Spleen (tissue), 11 donors: ENCODE results near the gene INVS. TPM values are rescaled to one million over a fixed set of nuclear protein-coding genes. Genes with fewer than 3 reads are reported as not detected.

Experiments used
- DNase-seq: peaks from one replicate; pipeline ENCODE4 v3.0.0-alpha.2; 2020
- H3K27ac ChIP-seq, 8 donors: fragments of 200-600 bp; sonication (generic) in 7 of 8; 1 replicate in 4 of 8; 2 replicates in 4 of 8; pipeline versions ENCODE4 v1.5.0 to v1.8.0; 2016 to 2021; ENCODE audit warnings: inconsistent platforms in 4 of 8, mild to moderate bottlenecking in 4 of 8, moderate library complexity in 1 of 8
- H3K27me3 ChIP-seq, 7 donors: fragments of 200-600 bp; sonication (generic) in 6 of 7; replicated peaks in 1 of 7; 1 replicate in 4 of 7; 2 replicates in 3 of 7; pipeline versions ENCODE4 v1.5.0 to v1.8.0; 2016 to 2021; ENCODE audit warnings: inconsistent platforms in 3 of 7, mild to moderate bottlenecking in 1 of 7
- H3K36me3 ChIP-seq, 6 donors: fragments of 200-600 bp; sonication (generic) in 5 of 6; 1 replicate in 4 of 6; 2 replicates in 2 of 6; pipeline versions ENCODE4 v1.5.0 to v1.8.0; 2016 to 2021; ENCODE audit warnings: inconsistent platforms in 2 of 6
- H3K4me1 ChIP-seq, 6 donors: fragments of 200-600 bp; sonication (generic) in 5 of 6; 1 replicate in 3 of 6; 2 replicates in 3 of 6; pipeline versions ENCODE4 v1.5.0 to v1.8.0; 2016 to 2021; ENCODE audit warnings: inconsistent platforms in 3 of 6
- H3K4me3 ChIP-seq, 8 donors: fragments of 200-600 bp; sonication (generic) in 7 of 8; 1 replicate in 4 of 8; 2 replicates in 4 of 8; pipeline versions ENCODE4 v1.5.0 to v1.8.0; 2016 to 2021; ENCODE audit warnings: inconsistent platforms in 4 of 8, mild to moderate bottlenecking in 4 of 8, moderate library complexity in 2 of 8
- H3K9me3 ChIP-seq, 8 donors: fragments of 200-600 bp; sonication (generic) in 7 of 8; 1 replicate in 4 of 8; 2 replicates in 4 of 8; pipeline versions ENCODE4 v1.5.0 to v1.8.0; 2016 to 2021; ENCODE audit warnings: inconsistent platforms in 4 of 8
- POLR2A ChIP-seq, 3 donors: fragments of 450-650 bp; IDR thresholded peaks; one replicate each; pipeline ENCODE4 v1.5.1; 2017; ENCODE audit warnings: antibody characterized with exemption in 3 of 3, mild to moderate bottlenecking in 1 of 3
- POLR2AphosphoS5 ChIP-seq, 3 donors: sonication (generic); formaldehyde crosslinking; IDR thresholded peaks; one replicate each; pipeline ENCODE4 v1.5.1; 2017; ENCODE audit warnings: antibody characterized with exemption in 3 of 3
- WGBS, 5 donors: extraction: QIAGEN DNeasy Blood & Tissue Kit in 3 of 5; methylation state at CpG; one replicate each; pipeline versions ENCODE4 v1.1.5 to v1.1.7; 2013 to 2018; 5-methylcytosine and 5-hydroxymethylcytosine counted together
- intact Hi-C: fragments of 100-400 bp; cut with DNase I; formaldehyde crosslinking; loops from one replicate; pipeline ENCODE4 v1.15.0; 2023; ENCODE audit warnings: low total_unique reads
- polyA plus RNA-seq, 3 donors: library from polyadenylated mRNA; stranded (reverse); fragments of 200-250 nt; gene quantifications; one replicate each; pipeline ENCODE4 v1.2.1, GENCODE V29; 2013
- total RNA-seq, 7 donors: library from RNA; depleted of rRNA in 3 of 7; stranded (reverse); fragments of >200 nt in 3 of 7; fragmentation: NEBNext Ultra II Directional in 4 of 7; extraction: Animal tissue kit (Norgen Biotek cat#: 25700) in 4 of 7; gene quantifications; one replicate each; pipeline versions ENCODE4 v1.1.0 to v1.2.1, GENCODE V29; 2016 to 2021
- TF ChIP-seq, protein P1 (sequence below), 11 experiments: fragments of 200-600 bp in 7 of 11; fragments of 450-650 bp in 4 of 11; sonication (generic) in 4 of 11; IDR thresholded peaks in 8 of 11; conservative IDR thresholded peaks in 3 of 11; 1 replicate in 7 of 11; 2 replicates in 4 of 11; pipeline versions ENCODE4 v1.4.0 to v1.8.0; 2016 to 2021; ENCODE audit warnings: antibody characterized with exemption in 11 of 11, inconsistent platforms in 4 of 11, mild to moderate bottlenecking in 1 of 11
- donor health status: healthy with polysubstance abuse.
- donor health status: DM: no; HTN: no; CAD: no; lungs with moderate emphysema.
- donor health status: DM: no; HTN: no; CAD: no.
- donor health status: Bipolar disorder and iron deficiency.
- donor health status: healthy.
- donor health status: DM: no; HTN: no; CAD: no.
- donor health status: DM: yes; HTN: yes; CAD: no.

Gene INVS
- total and polyA plus RNA-seq, 10 donors: 3.0 to 49.5 (median 25.9) TPM

DNA sequence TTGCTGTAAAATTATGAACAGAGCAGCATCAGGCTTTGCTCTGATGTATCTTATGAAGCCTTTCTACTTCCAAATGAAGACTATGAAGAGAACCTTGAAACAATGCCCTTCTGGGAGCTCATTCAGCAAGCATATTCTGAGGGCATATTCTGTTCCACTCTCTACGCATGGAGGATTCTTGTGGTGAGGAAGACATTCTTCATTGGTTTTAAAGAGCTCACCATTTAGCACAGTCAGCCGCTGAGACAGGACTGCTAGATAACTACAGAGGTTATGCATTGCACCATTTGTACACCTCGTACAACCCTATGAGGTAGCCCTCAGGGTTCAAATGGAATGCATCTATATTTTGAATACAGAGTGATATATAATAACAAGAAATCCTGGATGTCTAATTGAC lies 61.0 kb downstream of the INVS start:
- 77 to 89% (median 85%) methylated on average over 3 of the region's 3 CpGs for WGBS, 5 donors
- intact Hi-C loops: no loop called here

DNA sequence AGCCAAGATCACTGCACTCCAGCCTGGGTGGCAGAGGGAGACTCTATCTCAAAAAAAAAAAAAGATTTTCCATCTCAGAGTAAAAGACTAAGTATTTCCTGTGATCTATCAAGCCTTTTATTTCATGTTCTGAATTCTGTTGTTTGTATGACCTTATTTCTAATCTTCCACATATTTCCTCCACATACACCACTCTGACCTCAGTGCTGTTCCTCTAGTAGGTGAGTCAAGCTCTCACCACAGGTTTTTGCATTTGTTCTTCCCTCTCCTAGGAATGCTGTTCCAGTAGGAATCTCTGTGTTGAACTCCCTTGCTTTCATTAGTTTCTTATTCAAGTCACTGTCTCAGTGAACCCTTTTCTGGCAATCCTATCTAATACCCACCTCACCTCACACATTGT lies 68.1 kb downstream of the INVS start:
- H3K4me3 ChIP-seq: no peak overlapping the region
- H3K27me3 ChIP-seq: no peaks in the 10 kb centered on the region
- H3K27ac ChIP-seq: no peak overlapping the region
- intact Hi-C loops: no loop called here
- H3K36me3 ChIP-seq: no peaks in the 10 kb centered on the region
- DNase-seq: no peak
- no peaks in the 10 kb centered on the region for H3K4me1 ChIP-seq
- no peaks in the 10 kb centered on the region for H3K9me3 ChIP-seq
- TF ChIP-seq, protein P1, sequence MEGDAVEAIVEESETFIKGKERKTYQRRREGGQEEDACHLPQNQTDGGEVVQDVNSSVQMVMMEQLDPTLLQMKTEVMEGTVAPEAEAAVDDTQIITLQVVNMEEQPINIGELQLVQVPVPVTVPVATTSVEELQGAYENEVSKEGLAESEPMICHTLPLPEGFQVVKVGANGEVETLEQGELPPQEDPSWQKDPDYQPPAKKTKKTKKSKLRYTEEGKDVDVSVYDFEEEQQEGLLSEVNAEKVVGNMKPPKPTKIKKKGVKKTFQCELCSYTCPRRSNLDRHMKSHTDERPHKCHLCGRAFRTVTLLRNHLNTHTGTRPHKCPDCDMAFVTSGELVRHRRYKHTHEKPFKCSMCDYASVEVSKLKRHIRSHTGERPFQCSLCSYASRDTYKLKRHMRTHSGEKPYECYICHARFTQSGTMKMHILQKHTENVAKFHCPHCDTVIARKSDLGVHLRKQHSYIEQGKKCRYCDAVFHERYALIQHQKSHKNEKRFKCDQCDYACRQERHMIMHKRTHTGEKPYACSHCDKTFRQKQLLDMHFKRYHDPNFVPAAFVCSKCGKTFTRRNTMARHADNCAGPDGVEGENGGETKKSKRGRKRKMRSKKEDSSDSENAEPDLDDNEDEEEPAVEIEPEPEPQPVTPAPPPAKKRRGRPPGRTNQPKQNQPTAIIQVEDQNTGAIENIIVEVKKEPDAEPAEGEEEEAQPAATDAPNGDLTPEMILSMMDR (IDR thresholded peaks at IDR 0.05 in 8 of 11, conservative IDR thresholded peaks at IDR 0.05 in 3 of 11): no peak
- no peak for TF ChIP-seq POLR2A (IDR thresholded peaks at IDR 0.05)
- no peak for TF ChIP-seq POLR2AphosphoS5 (IDR thresholded peaks at IDR 0.05)

More for the DNA sequence above, 61.0 kb downstream of the INVS start:
- Histone ChIP-seq H3K4me1 (no peaks in the 10 kb centered on the region), H3K27ac (no peak overlapping the region), H3K36me3 (peaks cover 0 to 13% (median 0%) of the 10 kb centered on the region in 6 donors), H3K27me3 (no peaks in the 10 kb centered on the region), H3K4me3 (no peak overlapping the region), H3K9me3 (no peaks in the 10 kb centered on the region)
- TF ChIP-seq POLR2A (IDR thresholded peaks at IDR 0.05) (no peak), POLR2AphosphoS5 (IDR thresholded peaks at IDR 0.05) (no peak)
- TF ChIP-seq, protein P1 (IDR thresholded peaks at IDR 0.05 in 8 of 11, conservative IDR thresholded peaks at IDR 0.05 in 3 of 11): no peak
- no peak for DNase-seq

DNA sequence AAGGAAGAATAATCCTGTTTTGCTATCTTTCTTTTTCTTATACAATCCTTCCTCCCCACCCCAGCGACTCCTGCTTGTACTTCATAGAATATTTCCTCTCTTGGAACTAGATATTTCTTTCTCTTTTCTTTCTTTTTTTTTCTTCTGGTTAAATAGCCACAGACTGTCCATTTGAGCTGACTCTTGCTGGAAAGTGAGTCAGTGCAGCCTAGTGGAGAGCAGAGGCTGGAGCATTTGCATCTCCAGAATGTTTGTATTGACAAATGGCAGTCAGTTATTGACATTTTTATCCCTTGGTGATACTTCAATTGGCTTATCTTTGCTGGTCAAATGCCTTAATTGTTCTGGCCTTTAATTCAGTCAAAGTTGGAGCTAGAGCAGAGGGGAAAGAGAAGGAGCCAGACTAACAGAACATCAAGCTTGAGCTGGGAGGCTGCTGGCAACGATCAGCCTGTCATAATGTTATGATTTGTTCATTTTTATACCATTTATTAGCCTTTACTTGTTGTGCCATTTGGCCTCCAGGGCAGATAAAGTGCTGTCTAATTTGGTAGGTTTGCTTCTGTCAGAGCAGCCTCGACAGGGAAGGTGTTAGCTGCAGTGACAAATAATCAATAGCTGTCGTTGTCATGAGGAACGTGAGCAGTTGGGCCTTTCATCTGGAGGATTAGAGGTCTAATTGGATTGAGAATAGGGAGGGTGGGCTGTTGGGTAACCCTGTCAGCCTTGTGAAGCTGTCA lies 69.0 kb downstream of the INVS start:
- DNase-seq: no peak
- Histone ChIP-seq H3K4me1 (no peaks in the 10 kb centered on the region), H3K9me3 (peaks cover 0 to 4% (median under 1%) of the 10 kb centered on the region in 8 donors), H3K27ac (no peak overlapping the region), H3K4me3 (no peak overlapping the region), H3K36me3 (peaks cover 0 to 5% (median under 1%) of the 10 kb centered on the region in 6 donors), H3K27me3 (no peaks in the 10 kb centered on the region)
- intact Hi-C loops: no loop called here
- WGBS, 5 donors: 82 to 87% (median 84%) methylated on average over 5 of the region's 5 CpGs
- TF ChIP-seq, protein P1 (IDR thresholded peaks at IDR 0.05 in 8 of 11, conservative IDR thresholded peaks at IDR 0.05 in 3 of 11): no peak
- no peak for TF ChIP-seq POLR2AphosphoS5 (IDR thresholded peaks at IDR 0.05)
- TF ChIP-seq POLR2A (IDR thresholded peaks at IDR 0.05): no peak

DNA sequence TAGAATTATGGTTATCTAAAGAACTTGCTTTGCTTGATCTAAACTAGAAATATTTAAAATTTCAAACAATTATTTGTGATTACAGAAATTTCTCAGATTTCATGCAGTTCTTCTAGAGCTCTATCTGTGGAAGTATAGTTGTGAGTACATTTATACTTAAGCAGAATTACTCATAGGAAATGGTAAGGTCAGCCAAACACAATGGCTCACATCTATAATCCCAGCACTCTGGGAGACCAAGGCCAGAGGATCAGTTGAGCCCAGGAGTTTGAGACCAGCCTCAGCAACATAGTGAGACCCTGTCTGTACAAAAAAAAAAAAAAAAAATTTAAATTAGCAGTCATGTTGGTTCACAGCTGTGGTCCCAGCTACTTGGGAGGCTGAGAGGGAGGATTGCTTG lies 71.0 kb downstream of the INVS start:
- TF ChIP-seq POLR2AphosphoS5 (IDR thresholded peaks at IDR 0.05): no peak
- H3K27me3 ChIP-seq: no peaks in the 10 kb centered on the region
- H3K4me3 ChIP-seq: no peak overlapping the region
- peaks cover 0 to 19% (median 13%) of the 10 kb centered on the region in 8 donors for H3K9me3 ChIP-seq
- intact Hi-C loops: no loop called here
- DNase-seq: no peak
- no peak overlapping the region for H3K27ac ChIP-seq
- H3K4me1 ChIP-seq: no peaks in the 10 kb centered on the region
- peaks cover 0 to 24% (median 9%) of the 10 kb centered on the region in 6 donors for H3K36me3 ChIP-seq
